ENCODE measurements around the gene GNAI3. TPM values are rescaled to one million over a fixed set of nuclear protein-coding genes. Genes with fewer than 3 reads are reported as not detected.
A peak's percentile ranks its signal among the peaks of the same experiment; 100 is the strongest.

GNAI3 gene
- total and polyA plus RNA-seq, 2 of the 13 experiments (the other 11 are each of a cell fraction or from before 2014, with no cell fraction given), result 4.3 to 9.0 TPM

DNA sequence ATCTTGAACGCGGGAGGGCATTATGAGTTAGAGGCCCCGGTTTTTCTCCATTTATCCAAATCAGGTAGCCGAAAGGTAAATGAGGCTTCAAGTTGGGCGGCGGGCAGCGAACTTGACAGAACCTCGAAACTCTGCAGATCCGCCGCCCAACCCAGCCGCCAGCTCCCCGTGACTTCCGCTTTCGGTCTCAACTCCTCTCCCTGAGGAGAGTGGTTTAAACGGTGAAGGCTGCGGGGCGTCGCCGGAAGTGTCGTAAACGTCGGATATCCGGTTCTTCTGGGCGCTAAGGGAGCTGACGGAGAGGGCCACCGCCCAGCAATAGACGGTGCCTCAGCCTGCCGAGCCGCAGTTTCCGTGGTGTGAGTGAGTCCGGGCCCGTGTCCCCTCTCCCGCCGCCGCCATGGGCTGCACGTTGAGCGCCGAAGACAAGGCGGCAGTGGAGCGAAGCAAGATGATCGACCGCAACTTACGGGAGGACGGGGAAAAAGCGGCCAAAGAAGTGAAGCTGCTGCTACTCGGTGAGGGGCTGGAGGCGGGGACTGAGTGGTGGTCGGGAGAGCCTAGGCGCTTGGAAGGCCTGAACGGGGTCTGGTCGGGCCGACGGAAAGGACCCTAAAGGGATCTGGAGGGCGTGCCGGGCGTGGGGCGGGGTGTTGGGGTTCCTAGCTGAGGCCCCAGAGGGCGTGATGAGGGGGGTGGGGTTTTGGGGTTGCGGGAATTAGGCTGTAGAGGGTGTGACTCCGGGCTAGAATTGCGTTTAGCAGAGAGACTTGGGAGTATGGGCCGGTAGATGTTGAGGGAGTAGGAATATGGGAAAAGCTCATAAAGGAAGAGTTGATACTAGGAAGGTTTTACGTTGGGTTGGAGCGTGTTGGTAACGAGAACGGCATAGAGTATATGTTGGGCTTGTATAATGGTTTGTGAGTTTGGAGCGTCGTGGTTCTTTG, at the start of gene GNAI3 (continued):
- TF ChIP-seq KDM5B (CRISPR knock-in tag; IDR thresholded peaks at IDR 0.05; ENCODE audit: borderline replicate concordance), result peak; percentile 61; the same call in 1 of the 2 replicates
- TF ChIP-seq, protein P1, sequence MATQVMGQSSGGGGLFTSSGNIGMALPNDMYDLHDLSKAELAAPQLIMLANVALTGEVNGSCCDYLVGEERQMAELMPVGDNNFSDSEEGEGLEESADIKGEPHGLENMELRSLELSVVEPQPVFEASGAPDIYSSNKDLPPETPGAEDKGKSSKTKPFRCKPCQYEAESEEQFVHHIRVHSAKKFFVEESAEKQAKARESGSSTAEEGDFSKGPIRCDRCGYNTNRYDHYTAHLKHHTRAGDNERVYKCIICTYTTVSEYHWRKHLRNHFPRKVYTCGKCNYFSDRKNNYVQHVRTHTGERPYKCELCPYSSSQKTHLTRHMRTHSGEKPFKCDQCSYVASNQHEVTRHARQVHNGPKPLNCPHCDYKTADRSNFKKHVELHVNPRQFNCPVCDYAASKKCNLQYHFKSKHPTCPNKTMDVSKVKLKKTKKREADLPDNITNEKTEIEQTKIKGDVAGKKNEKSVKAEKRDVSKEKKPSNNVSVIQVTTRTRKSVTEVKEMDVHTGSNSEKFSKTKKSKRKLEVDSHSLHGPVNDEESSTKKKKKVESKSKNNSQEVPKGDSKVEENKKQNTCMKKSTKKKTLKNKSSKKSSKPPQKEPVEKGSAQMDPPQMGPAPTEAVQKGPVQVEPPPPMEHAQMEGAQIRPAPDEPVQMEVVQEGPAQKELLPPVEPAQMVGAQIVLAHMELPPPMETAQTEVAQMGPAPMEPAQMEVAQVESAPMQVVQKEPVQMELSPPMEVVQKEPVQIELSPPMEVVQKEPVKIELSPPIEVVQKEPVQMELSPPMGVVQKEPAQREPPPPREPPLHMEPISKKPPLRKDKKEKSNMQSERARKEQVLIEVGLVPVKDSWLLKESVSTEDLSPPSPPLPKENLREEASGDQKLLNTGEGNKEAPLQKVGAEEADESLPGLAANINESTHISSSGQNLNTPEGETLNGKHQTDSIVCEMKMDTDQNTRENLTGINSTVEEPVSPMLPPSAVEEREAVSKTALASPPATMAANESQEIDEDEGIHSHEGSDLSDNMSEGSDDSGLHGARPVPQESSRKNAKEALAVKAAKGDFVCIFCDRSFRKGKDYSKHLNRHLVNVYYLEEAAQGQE (IDR thresholded peaks at IDR 0.05; ENCODE audit: borderline replicate concordance in 1 of 2, low read depth in 1 of 2, low read length in 2 of 2), result peak in 1 of 2 experiments; percentile 45; a peak in 1 of 4 replicates
- peak; percentile 17; the same call in 1 of the 2 replicates for TF ChIP-seq ZNF12 (CRISPR knock-in tag; IDR thresholded peaks at IDR 0.05)
- no peak for TF ChIP-seq ZNF333 (CRISPR knock-in tag; IDR thresholded peaks at IDR 0.05; ENCODE audit: borderline replicate concordance)
- TF ChIP-seq, protein P2, sequence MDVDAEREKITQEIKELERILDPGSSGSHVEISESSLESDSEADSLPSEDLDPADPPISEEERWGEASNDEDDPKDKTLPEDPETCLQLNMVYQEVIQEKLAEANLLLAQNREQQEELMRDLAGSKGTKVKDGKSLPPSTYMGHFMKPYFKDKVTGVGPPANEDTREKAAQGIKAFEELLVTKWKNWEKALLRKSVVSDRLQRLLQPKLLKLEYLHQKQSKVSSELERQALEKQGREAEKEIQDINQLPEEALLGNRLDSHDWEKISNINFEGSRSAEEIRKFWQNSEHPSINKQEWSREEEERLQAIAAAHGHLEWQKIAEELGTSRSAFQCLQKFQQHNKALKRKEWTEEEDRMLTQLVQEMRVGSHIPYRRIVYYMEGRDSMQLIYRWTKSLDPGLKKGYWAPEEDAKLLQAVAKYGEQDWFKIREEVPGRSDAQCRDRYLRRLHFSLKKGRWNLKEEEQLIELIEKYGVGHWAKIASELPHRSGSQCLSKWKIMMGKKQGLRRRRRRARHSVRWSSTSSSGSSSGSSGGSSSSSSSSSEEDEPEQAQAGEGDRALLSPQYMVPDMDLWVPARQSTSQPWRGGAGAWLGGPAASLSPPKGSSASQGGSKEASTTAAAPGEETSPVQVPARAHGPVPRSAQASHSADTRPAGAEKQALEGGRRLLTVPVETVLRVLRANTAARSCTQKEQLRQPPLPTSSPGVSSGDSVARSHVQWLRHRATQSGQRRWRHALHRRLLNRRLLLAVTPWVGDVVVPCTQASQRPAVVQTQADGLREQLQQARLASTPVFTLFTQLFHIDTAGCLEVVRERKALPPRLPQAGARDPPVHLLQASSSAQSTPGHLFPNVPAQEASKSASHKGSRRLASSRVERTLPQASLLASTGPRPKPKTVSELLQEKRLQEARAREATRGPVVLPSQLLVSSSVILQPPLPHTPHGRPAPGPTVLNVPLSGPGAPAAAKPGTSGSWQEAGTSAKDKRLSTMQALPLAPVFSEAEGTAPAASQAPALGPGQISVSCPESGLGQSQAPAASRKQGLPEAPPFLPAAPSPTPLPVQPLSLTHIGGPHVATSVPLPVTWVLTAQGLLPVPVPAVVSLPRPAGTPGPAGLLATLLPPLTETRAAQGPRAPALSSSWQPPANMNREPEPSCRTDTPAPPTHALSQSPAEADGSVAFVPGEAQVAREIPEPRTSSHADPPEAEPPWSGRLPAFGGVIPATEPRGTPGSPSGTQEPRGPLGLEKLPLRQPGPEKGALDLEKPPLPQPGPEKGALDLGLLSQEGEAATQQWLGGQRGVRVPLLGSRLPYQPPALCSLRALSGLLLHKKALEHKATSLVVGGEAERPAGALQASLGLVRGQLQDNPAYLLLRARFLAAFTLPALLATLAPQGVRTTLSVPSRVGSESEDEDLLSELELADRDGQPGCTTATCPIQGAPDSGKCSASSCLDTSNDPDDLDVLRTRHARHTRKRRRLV (CRISPR knock-in tag; IDR thresholded peaks at IDR 0.05), result no peak
- no peak; the same call in 1 of the 2 replicates for TF ChIP-seq ZSCAN20 (CRISPR knock-in tag; IDR thresholded peaks at IDR 0.05; ENCODE audit: borderline replicate concordance)
- TF ChIP-seq SP1 (IDR thresholded peaks at IDR 0.05), result no peak
- TF ChIP-seq SP1 (CRISPR knock-in tag; IDR thresholded peaks at IDR 0.05), result peak; percentile 43; the same call in 1 of the 2 replicates
- peak; percentile 34; the same call in 1 of the 2 replicates for TF ChIP-seq FOXA3 (CRISPR knock-in tag; IDR thresholded peaks at IDR 0.05)
- TF ChIP-seq, protein P3, sequence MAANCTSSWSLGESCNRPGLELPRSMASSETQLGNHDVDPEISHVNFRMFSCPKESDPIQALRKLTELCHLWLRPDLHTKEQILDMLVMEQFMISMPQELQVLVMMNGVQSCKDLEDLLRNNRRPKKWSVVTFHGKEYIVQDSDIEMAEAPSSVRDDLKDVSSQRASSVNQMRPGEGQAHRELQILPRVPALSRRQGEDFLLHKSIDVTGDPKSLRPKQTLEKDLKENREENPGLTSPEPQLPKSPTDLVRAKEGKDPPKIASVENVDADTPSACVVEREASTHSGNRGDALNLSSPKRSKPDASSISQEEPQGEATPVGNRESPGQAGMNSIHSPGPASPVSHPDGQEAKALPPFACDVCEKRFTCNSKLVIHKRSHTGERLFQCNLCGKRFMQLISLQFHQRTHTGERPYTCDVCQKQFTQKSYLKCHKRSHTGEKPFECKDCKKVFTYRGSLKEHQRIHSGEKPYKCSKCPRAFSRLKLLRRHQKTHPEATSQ (CRISPR knock-in tag; IDR thresholded peaks at IDR 0.05; ENCODE audit: borderline replicate concordance), result no peak
